OCI-LY1 (cell line): Measurements from ENCODE around the gene GTSF1L.
A peak's percentile ranks its signal among the peaks of the same experiment; 100 is the strongest.

Source experiments
- H2AFZ ChIP-seq: fragments of 200-600 bp; sonication (generic), shearing (Covaris generic); 2 replicates; pipeline ENCODE4 v1.6.0; 2014; ENCODE audit warnings: antibody characterized with exemption, mild to moderate bottlenecking, low read length
- H3F3A ChIP-seq: fragments of 200-600 bp; sonication (generic), shearing (Covaris generic); 2 replicates; pipeline ENCODE4 v1.6.0; 2014; ENCODE audit warnings: mild to moderate bottlenecking, antibody characterized with exemption, low read length, moderate library complexity; ENCODE audit not compliant: insufficient read depth
- H3K27ac ChIP-seq: fragments of 200-600 bp; sonication (generic); 2 replicates; pipeline ENCODE4 v1.5.1; 2014; ENCODE audit warnings: low read length, mixed run types, mild to moderate bottlenecking, low read depth; ENCODE audit not compliant: poor library complexity, severe bottlenecking
- H3K27me3 ChIP-seq: fragments of 200-600 bp; sonication (generic); 2 replicates; pipeline ENCODE4 v1.6.0; 2014; ENCODE audit warnings: antibody characterized with exemption, mild to moderate bottlenecking, low read length, moderate library complexity; ENCODE audit not compliant: insufficient read depth
- H3K36me3 ChIP-seq: fragments of 200-600 bp; sonication (generic); 2 replicates; pipeline ENCODE4 v1.6.1; 2014; ENCODE audit warnings: mild to moderate bottlenecking, antibody characterized with exemption, low read length, moderate library complexity, mixed read lengths; ENCODE audit not compliant: insufficient read depth
- H3K4me1 ChIP-seq: fragments of 200-600 bp; sonication (generic); 2 replicates; pipeline ENCODE4 v1.5.1; 2014; ENCODE audit warnings: mild to moderate bottlenecking, low read length, moderate library complexity; ENCODE audit not compliant: insufficient read depth, severe bottlenecking
- H3K4me2 ChIP-seq: fragments of 200-600 bp; sonication (generic), shearing (Covaris generic); 2 replicates; pipeline ENCODE4 v1.6.1; 2014; ENCODE audit warnings: low read length
- H3K4me3 ChIP-seq: fragments of 200-600 bp; sonication (generic); 2 replicates; pipeline ENCODE4 v1.5.1; 2014; ENCODE audit warnings: low read length, low read depth, mild to moderate bottlenecking, mixed read lengths; ENCODE audit not compliant: poor library complexity, severe bottlenecking
- H3K79me2 ChIP-seq: fragments of 200-600 bp; shearing (Covaris generic); 2 replicates; pipeline ENCODE4 v1.6.1; 2016; ENCODE audit warnings: mixed run types, low read length, mixed read lengths; ENCODE audit not compliant: insufficient read depth
- H3K9ac ChIP-seq: fragments of 200-600 bp; sonication (generic), shearing (Covaris generic); 2 replicates; pipeline ENCODE4 v1.6.1; 2014; ENCODE audit warnings: mild to moderate bottlenecking, low read length, mixed read lengths
- H3K9me2 ChIP-seq: fragments of 200-600 bp; sonication (generic), shearing (Covaris generic); 2 replicates; pipeline ENCODE4 v1.6.1; 2014; ENCODE audit warnings: low read depth, mild to moderate bottlenecking, low read length, mixed read lengths
- H3K9me3 ChIP-seq: fragments of 200-600 bp; shearing (Covaris generic); 2 replicates; pipeline ENCODE4 v1.6.1; 2014; ENCODE audit warnings: low read length, mixed read lengths
- H4K20me1 ChIP-seq: fragments of 200-600 bp; sonication (generic), shearing (Covaris generic); 2 replicates; pipeline ENCODE4 v1.6.0; 2016; ENCODE audit warnings: mild to moderate bottlenecking, low read length; ENCODE audit not compliant: insufficient read depth
- EZH2 ChIP-seq: fragments of 200-600 bp; sonication (generic), shearing (Covaris generic); IDR thresholded peaks from 2 replicates; pipeline ENCODE4 v1.8.0; 2017; ENCODE audit warnings: borderline replicate concordance, mixed run types, mild to moderate bottlenecking, antibody characterized with exemption, low read length, moderate library complexity, mixed read lengths
- TF ChIP-seq, protein P1 (sequence below): fragments of 200-600 bp; sonication (generic), shearing (Covaris generic); IDR thresholded peaks from 2 replicates; pipeline ENCODE4 v1.5.1; 2017; ENCODE audit warnings: mild to moderate bottlenecking, antibody characterized with exemption, low read length, moderate library complexity, mixed read lengths

GTSF1L gene

DNA sequence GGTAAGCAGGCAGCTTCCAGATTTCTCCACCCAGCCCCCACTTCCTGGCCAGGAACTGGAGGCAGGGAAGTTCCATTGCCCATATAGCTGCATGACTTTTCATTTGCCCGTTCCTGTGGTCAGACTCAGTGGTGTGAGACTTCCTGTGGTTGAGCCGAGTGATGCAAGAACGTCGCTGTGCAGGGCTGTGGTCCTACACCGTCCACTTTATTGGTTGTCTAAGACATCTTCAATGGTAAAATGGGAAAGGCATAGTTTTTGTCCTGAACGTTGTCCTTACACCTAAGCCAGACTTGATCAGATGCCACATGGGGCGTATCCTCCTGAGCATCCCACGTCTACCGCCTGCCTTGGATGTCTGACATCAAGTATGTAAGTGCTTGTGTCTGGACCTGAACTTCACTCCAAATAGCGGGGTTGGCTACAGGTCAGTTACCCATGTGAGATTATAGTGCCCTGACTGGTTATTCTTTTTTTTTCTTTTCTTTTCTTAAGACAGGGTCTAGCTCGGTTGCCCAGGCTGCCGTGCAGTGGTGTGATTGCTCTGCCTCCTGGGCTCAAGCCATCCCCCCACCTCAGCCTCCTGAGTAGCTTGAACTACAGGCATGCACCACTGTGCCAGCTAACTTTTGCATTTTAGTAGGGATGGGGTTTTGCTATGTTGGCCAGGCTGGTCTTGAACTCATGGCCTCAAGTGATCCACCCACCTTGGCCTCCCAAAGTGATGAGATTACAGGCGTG, 25.9 kb upstream of the GTSF1L start:
- Histone ChIP-seq H3K79me2 (no peaks in the 10 kb centered on the region), H3K4me3 (peak overlapping the region; percentile 20), H3K4me2 (peak overlapping the region; percentile 42), H3K4me1 (peaks cover 56% of the 10 kb centered on the region), H3K36me3 (no peaks in the 10 kb centered on the region; the same call in 1 of the 2 replicates), H3K27me3 (no peaks in the 10 kb centered on the region), H3K9ac (peak overlapping the region; percentile 51; the same call in 1 of the 2 replicates), H3K27ac (peak overlapping the region; percentile 97), H2AFZ (no peak overlapping the region), H4K20me1 (no peaks in the 10 kb centered on the region), H3K9me3 (no peaks in the 10 kb centered on the region), H3F3A (no peaks in the 10 kb centered on the region), H3K9me2 (no peaks in the 10 kb centered on the region)
- TF ChIP-seq EZH2: no peak
- TF ChIP-seq, protein P1, sequence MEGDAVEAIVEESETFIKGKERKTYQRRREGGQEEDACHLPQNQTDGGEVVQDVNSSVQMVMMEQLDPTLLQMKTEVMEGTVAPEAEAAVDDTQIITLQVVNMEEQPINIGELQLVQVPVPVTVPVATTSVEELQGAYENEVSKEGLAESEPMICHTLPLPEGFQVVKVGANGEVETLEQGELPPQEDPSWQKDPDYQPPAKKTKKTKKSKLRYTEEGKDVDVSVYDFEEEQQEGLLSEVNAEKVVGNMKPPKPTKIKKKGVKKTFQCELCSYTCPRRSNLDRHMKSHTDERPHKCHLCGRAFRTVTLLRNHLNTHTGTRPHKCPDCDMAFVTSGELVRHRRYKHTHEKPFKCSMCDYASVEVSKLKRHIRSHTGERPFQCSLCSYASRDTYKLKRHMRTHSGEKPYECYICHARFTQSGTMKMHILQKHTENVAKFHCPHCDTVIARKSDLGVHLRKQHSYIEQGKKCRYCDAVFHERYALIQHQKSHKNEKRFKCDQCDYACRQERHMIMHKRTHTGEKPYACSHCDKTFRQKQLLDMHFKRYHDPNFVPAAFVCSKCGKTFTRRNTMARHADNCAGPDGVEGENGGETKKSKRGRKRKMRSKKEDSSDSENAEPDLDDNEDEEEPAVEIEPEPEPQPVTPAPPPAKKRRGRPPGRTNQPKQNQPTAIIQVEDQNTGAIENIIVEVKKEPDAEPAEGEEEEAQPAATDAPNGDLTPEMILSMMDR: no peak

DNA sequence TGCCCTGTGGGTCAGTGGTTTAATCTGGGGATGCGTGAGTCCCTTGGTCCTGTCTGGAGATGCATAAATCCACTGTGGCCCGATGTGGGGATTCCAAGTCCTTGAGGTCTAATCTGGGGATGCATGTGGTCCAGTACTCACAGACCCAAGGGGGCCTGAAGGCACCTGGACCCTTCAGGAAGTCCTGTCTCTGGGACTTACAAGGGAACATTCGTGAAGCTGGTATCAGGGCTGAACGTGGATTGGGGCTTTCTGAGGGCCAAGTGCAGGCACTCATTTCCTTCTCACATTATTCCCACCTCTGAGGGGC, 25.2 kb upstream of the GTSF1L start:
- Histone ChIP-seq H2AFZ (no peak overlapping the region), H3K9me3 (no peaks in the 10 kb centered on the region), H3K4me2 (peak overlapping the region; percentile 42), H3K9me2 (no peaks in the 10 kb centered on the region), H3K4me3 (peak overlapping the region; percentile 20), H4K20me1 (no peaks in the 10 kb centered on the region), H3K9ac (peak overlapping the region; percentile 51), H3K79me2 (no peaks in the 10 kb centered on the region), H3K4me1 (peaks cover 58% of the 10 kb centered on the region), H3K36me3 (no peaks in the 10 kb centered on the region; the same call in 1 of the 2 replicates), H3K27ac (peak overlapping the region; percentile 97), H3F3A (no peaks in the 10 kb centered on the region), H3K27me3 (no peaks in the 10 kb centered on the region)
- TF ChIP-seq EZH2: no peak
- TF ChIP-seq, protein P1: no peak

DNA sequence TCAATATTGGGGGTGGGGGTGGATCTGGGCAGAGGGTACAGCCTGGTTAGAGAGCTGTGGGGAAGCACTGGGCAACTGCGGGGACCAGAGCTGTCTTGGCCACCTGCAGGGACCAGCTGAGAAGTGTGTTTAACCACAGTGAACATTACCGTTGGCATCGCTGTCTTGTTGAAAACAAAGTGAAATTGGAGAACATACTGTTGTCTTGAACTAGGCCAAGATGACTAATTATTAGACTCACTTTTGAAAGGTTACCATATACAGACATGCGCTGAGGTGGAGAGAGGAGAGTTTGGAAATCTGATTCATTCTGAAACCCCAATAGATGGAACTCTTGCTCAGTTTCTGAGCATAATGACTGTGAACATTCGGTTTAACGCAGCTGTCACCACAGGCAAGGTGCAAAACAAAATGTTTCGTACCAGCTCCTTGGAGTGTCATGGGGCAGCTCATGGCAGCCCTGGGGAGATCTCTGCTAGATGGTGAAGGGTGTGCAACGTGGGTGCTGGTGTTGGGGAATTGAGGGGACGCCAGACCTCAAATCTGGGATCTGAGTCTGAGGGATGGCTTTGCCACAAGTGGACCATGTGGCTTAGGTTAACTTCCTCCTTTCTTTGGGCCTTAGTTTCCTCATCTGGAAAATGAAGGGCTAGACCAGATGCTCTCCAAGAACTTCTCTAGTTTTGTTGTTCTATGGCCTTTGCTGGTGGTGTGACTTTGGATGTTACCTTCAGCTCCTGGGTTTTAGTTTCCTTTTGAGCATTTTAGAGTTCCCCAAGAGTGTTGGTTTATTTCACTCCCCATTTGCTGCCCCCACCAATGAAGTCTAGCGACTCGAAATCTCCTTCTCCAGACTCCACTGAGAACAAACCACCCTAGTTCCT, 24.6 kb upstream of the GTSF1L start:
- Histone ChIP-seq H3F3A (no peaks in the 10 kb centered on the region), H3K4me1 (peaks cover 64% of the 10 kb centered on the region), H3K4me3 (peak overlapping the region; percentile 20), H3K9ac (peak overlapping the region; percentile 51), H4K20me1 (no peaks in the 10 kb centered on the region), H3K36me3 (no peaks in the 10 kb centered on the region; the same call in 1 of the 2 replicates), H3K4me2 (peak overlapping the region; percentile 42), H3K27me3 (no peaks in the 10 kb centered on the region), H3K9me2 (no peaks in the 10 kb centered on the region), H3K79me2 (no peaks in the 10 kb centered on the region), H3K9me3 (no peaks in the 10 kb centered on the region), H2AFZ (no peak overlapping the region), H3K27ac (peak overlapping the region; percentile 97)
- TF ChIP-seq EZH2: no peak
- TF ChIP-seq, protein P1: no peak
